ENCODE results near the gene SLC18B1.

DNA sequence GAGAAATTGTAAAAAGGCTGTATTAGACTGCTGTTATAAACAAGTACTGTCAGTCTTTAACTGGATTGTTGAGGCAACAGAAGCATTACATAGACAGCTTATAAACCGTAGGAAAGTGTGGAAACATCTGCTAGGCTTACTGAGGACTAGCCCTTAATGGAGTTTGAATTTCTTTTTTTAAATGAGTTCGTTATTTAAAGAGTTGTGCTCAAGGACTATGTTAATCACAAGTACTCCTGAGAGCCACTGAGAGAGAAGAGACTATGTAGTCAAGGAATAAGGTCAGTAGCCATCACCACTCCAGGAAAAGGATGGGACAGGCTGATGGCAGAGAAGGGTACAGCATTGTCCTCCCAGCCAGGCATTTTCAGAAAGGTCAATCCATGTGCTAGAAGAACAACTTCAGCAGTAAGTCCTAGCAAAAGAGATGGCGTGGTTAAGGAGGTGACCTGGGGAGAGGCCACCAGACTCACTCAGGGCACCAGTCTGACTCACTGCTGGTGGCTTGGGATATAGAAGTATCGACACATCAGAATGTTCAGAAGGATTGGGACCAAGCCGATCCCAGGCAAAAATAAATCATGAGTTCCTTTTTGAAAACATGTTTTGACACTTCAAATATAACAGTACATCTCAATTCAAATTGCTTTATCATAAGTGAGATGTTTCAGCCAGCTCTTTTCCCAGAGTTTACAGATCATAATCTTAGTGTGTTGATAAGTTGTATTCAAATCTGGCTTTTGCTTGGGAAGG is 22.4 kb upstream of the SLC18B1 start:
- TF ChIP-seq, protein P1, sequence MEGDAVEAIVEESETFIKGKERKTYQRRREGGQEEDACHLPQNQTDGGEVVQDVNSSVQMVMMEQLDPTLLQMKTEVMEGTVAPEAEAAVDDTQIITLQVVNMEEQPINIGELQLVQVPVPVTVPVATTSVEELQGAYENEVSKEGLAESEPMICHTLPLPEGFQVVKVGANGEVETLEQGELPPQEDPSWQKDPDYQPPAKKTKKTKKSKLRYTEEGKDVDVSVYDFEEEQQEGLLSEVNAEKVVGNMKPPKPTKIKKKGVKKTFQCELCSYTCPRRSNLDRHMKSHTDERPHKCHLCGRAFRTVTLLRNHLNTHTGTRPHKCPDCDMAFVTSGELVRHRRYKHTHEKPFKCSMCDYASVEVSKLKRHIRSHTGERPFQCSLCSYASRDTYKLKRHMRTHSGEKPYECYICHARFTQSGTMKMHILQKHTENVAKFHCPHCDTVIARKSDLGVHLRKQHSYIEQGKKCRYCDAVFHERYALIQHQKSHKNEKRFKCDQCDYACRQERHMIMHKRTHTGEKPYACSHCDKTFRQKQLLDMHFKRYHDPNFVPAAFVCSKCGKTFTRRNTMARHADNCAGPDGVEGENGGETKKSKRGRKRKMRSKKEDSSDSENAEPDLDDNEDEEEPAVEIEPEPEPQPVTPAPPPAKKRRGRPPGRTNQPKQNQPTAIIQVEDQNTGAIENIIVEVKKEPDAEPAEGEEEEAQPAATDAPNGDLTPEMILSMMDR (IDR thresholded peaks at IDR 0.05), result no peak
- TF ChIP-seq POLR2A (IDR thresholded peaks at IDR 0.05), result no peak

Data from lower leg skin (tissue), 3 donors.